Activated CD4-positive, alpha-beta T cell treated with anti-CD3 and anti-CD28 coated beads, Interleukin-2, amount 10 ng/mL, durations not matched to agents 7 days and 5 days (primary cell): ENCODE results near the gene KRTAP5-5. TPM values are rescaled to one million over a fixed set of nuclear protein-coding genes. Genes with fewer than 3 reads are reported as not detected.
A peak's percentile ranks its signal among the peaks of the same experiment; 100 is the strongest.

Source experiments
- CTCF ChIA-PET: fragments of 350-600 bp; sonication (Branson Sonifier 250); formaldehyde crosslinking; loops from one replicate; lab custom pipeline; 2021; ENCODE audit warnings: antibody characterized with exemption; lab: Charles Lee
- POLR2A ChIA-PET: fragments of 350-600 bp; sonication (Branson Sonifier 250); formaldehyde crosslinking; loops from one replicate; lab custom pipeline; 2021; ENCODE audit warnings: antibody characterized with exemption; lab: Charles Lee
- DNase-seq: peaks from one replicate; pipeline ENCODE4 v3.0.0-alpha.2; 2020
- H3K27ac Mint-ChIP-seq: one replicate; pipeline ENCODE4 v1.8.0; 2021; ENCODE audit warnings: mild to moderate bottlenecking, moderate library complexity, mixed read lengths
- H3K27me3 Mint-ChIP-seq: one replicate; pipeline ENCODE4 v1.8.0; 2021; ENCODE audit warnings: mixed read lengths
- H3K36me3 Mint-ChIP-seq: one replicate; pipeline ENCODE4 v1.8.0; 2021; ENCODE audit warnings: low read depth, mixed read lengths
- H3K4me1 Mint-ChIP-seq: one replicate; pipeline ENCODE4 v1.8.0; 2021; ENCODE audit warnings: mixed read lengths
- H3K4me3 Mint-ChIP-seq: one replicate; pipeline ENCODE4 v1.8.0; 2021; ENCODE audit warnings: mild to moderate bottlenecking, moderate library complexity, mixed read lengths
- H3K9me3 Mint-ChIP-seq: one replicate; pipeline ENCODE4 v1.8.0; 2021; ENCODE audit warnings: mixed read lengths
- total RNA-seq, 2 experiments: library from RNA; stranded (reverse); gene quantifications; one replicate each; pipeline ENCODE4 v1.2.3, GENCODE V29; 2021

The KRTAP5-5 gene
- total RNA-seq, 2 experiments from 2014 or later, result not detected

DNA sequence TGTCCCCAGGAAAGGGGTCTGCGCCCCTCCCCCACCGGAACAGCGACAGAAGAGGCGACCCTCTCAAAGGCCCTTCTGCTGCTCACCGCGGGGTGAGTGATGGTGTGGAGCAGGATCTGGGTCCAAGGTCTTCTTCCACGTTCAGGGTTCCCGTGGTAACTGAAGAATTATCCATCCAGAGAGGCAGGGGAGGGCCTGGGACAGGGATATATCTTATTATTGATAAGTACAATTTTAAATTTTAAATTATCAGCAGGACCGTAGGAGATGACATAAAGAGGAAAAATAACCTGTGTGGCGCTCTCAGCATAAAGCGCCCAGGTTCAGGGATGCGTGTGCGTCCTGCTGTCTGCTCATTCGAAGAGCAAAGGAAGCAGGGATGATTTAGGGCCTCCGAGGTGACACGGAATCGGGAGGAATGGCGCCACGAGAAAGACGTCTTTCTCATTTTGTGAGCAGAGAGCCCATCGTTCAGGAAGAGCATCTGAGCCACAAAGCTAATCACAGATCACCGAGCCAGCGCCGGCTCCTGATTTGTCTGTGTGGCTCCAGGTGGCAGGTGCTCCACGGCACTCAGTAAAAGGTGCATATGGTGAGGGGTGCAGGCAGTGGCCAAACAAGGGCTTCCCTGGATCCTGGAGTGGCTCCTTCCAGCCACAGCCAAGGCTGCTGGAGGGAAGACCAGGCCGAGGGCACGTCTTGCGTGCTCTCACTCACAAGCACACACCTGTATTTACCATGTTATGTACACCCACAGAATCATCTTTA, 19.3 kb downstream of the KRTAP5-5 start:
- no peak overlapping the region for H3K4me3 Mint-ChIP-seq
- ChIA-PET CTCF (interaction anchor here (0.7 to 1.0 kb wide), 2 partner anchors 45 to 354 kb away, joined by 3 read pairs; no protein-coding TSS in a partner anchor), POLR2A (no interaction called here)
- no peaks in the 10 kb centered on the region for H3K9me3 Mint-ChIP-seq
- H3K27ac Mint-ChIP-seq, result no peak overlapping the region
- H3K36me3 Mint-ChIP-seq, result no peaks in the 10 kb centered on the region
- peaks cover 1% of the 10 kb centered on the region for H3K27me3 Mint-ChIP-seq
- no peak for DNase-seq
- H3K4me1 Mint-ChIP-seq, result no peaks in the 10 kb centered on the region

DNA sequence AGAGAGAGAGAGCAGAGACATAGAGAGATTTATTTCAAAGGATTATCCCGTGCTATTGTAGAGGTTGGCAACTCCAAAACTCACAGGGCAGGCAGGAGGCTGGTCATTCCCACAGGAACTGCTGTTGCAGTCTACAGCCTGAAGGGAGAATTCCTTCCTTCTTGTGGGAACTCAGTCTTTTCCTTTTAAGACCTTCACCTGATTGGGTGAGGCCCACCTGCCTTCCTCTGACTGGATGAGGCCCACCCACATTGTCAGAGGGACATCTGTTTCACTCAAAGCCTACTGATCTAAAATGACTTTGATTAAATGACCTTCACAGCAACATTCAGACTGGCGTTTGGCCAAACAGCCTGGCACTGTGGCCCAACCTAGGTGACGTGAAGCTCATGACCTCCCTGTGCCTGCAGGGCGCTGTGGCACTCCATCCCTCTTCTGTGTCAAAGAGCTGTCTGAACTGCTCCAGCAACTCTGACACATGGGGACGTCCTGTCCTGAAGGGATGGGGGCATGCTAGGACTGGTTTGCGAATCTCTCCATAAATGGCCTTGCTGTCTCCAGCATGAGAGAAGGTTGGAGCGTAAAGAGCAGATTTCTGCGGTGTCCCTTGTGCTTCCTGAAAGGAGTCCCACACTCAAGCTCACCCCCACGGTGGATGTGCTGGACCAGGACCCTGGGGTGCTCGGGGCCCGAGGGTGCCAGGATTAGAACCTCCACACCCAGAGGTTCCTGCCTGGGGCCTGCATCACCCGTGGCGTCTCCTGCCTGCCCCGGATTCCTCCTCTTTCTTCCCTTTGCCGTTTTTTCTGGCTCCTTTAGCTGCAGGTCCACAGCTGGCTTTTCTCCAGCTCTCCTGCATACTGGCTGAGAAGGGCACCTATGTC, 20.7 kb downstream of the KRTAP5-5 start:
- no peak for DNase-seq
- no peaks in the 10 kb centered on the region for H3K9me3 Mint-ChIP-seq
- no peaks in the 10 kb centered on the region for H3K4me1 Mint-ChIP-seq
- ChIA-PET POLR2A (no interaction called here), CTCF (interaction anchor here (0.8 to 2.0 kb wide), 5 partner anchors 9 to 501 kb away, joined by 3 to 7 read pairs (median 5); no protein-coding TSS in a partner anchor)
- no peak overlapping the region for H3K27ac Mint-ChIP-seq
- H3K27me3 Mint-ChIP-seq, result peaks cover 3% of the 10 kb centered on the region
- H3K4me3 Mint-ChIP-seq, result no peak overlapping the region
- H3K36me3 Mint-ChIP-seq, result no peaks in the 10 kb centered on the region

DNA sequence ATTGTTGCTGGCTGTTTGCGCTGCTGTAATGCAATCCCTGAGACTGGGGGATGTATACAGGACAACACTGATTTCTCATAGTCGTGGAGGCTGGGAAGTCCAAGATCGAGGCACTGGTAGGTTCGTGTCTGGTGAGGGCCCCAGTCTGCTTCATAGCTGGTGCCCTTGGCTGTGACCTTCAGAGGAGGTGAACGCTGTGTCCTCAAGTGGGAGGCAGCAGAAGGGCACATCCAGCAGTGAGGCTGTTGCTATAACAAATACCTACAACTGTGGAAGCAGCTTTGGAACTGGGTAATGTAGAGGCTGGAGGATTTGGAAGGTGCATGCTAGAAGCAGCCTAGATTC, 21.3 kb downstream of the KRTAP5-5 start:
- Mint-ChIP-seq H3K4me3 (no peak overlapping the region), H3K36me3 (no peaks in the 10 kb centered on the region), H3K4me1 (no peaks in the 10 kb centered on the region), H3K9me3 (no peaks in the 10 kb centered on the region), H3K27me3 (peaks cover 3% of the 10 kb centered on the region), H3K27ac (no peak overlapping the region)
- CTCF ChIA-PET, result interaction anchor here (0.8 to 2.0 kb wide), 5 partner anchors 9 to 501 kb away, joined by 3 to 7 read pairs (median 5); no protein-coding TSS in a partner anchor
- POLR2A ChIA-PET, result no interaction called here
- no peak for DNase-seq

DNA sequence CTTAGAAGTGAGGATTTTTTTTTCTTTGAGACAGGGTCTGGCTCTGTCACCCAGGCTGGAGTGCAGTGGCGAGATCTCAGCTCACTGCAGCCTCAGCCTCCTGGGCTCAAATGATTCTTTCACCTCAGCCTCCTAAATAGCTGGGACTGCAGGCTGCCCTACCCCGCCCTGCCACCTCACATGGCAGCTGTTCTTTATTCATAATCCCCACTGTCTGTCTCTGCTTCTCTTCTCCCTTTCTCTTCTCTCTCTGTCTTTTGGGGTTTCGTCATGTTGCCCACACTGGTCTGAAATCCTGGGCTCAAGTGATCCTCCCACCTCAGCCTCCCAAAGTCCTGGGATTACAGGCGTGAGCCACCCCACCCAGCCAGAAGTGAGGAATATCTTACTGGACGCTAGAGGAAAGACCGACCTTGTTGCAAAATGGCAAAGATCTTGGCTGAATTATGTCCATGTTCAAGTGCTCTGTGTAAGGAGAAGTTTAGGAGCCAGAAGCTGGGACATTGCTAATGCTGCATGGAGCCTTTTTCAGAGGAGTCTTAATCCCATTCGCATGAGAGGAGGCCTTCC, 21.9 kb downstream of the KRTAP5-5 start:
- no peaks in the 10 kb centered on the region for H3K4me1 Mint-ChIP-seq
- no peaks in the 10 kb centered on the region for H3K36me3 Mint-ChIP-seq
- no peaks in the 10 kb centered on the region for H3K9me3 Mint-ChIP-seq
- H3K27ac Mint-ChIP-seq, result no peak overlapping the region
- no peak overlapping the region for H3K4me3 Mint-ChIP-seq
- H3K27me3 Mint-ChIP-seq, result peaks cover 3% of the 10 kb centered on the region
- ChIA-PET CTCF (interaction anchor here (1.0 to 2.7 kb wide), 5 partner anchors 10 to 500 kb away, joined by 3 to 14 read pairs (median 5); no protein-coding TSS in a partner anchor), POLR2A (no interaction called here)
- DNase-seq, result no peak

DNA sequence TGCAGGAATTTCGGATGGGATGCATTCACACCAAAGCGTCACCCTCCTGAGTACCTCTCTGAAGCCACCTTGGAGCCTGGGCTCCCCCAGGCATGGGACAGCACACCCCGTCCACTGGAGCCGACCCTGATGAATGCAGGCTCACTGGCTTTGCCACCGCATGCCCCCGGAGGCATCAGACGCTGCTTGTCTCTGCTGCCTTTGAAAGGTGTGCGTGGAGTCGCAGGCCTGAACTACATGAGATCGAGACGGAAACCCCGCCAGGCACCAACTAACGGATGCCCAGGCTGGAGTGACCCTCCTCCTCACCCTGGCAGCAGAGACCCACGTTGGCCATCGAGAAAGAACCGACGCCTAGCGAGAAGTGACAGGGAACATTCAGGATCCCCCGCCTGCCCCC, 22.5 kb downstream of the KRTAP5-5 start:
- H3K27ac Mint-ChIP-seq, result no peak overlapping the region
- no peak overlapping the region for H3K4me3 Mint-ChIP-seq
- H3K36me3 Mint-ChIP-seq, result no peaks in the 10 kb centered on the region
- peaks cover 3% of the 10 kb centered on the region for H3K27me3 Mint-ChIP-seq
- CTCF ChIA-PET, result interaction anchor here (0.5 to 2.7 kb wide), 20 partner anchors 12 to 505 kb away, joined by 3 to 34 read pairs (median 4); partner anchors contain the start of gene SYT8
- H3K9me3 Mint-ChIP-seq, result no peaks in the 10 kb centered on the region
- DNase-seq, result no peak
- no peaks in the 10 kb centered on the region for H3K4me1 Mint-ChIP-seq
- POLR2A ChIA-PET, result no interaction called here

DNA sequence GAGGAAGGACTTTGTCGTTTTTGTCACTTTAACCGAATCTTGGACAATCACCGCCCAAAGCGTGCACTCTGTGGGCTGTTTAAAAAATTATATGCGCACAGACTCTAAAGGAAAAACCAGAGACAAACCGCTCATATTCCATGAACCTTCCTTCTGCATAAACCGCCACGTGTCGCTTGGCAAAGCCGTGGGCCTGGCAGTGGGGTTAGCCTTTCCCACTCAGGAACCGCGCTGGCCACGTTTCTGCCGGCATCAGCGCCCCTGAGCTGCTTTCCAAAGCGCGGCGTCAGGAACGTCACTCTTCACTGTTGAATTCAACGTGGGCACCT, 22.8 kb downstream of the KRTAP5-5 start:
- no peaks in the 10 kb centered on the region for H3K9me3 Mint-ChIP-seq
- H3K27me3 Mint-ChIP-seq, result peaks cover 3% of the 10 kb centered on the region
- ChIA-PET POLR2A (no interaction called here), CTCF (interaction anchor here (0.5 to 2.7 kb wide), 19 partner anchors 12 to 505 kb away, joined by 3 to 34 read pairs (median 4); partner anchors contain the start of gene SYT8)
- no peaks in the 10 kb centered on the region for H3K4me1 Mint-ChIP-seq
- H3K36me3 Mint-ChIP-seq, result no peaks in the 10 kb centered on the region
- no peak overlapping the region for H3K27ac Mint-ChIP-seq
- no peak for DNase-seq
- H3K4me3 Mint-ChIP-seq, result no peak overlapping the region

DNA sequence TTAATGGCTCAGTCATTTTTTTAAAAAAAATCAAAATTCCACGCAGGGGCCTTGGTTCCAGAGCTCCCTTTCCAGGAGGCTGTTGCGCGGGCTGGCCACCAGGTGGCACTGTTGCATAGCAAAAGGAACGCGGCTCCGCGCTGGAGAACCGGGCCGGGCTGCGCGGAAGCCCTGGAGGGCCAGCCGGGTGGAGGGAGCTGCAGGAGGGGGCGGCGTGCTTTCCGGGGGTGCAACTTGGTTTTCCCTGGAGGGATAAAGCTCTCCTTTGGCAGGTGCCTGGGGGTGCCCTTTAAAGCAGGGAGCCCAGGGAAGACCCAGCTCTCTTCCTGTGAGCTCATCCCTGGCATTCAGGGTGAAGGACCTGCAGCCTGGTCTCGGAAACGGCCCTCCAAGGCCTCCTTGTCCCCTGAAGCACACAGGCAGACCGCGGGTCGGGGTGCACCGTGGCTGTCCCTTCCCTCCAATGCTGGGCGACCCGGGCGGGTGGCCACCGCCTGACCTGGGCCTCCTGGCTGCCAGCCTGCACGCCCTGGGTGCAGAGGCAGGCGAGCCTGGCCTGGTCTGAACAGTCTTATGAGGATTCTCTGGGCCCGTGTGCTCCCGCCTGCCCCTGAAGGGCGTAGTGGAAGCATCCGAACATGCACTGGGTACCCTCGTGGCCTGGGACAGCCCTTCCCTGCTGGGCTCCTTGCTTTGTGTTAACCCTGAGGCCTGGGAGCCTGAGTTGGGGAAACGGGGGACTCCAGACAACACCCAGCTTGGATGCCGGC, 23.4 kb downstream of the KRTAP5-5 start:
- Mint-ChIP-seq H3K27me3 (peaks cover 3% of the 10 kb centered on the region), H3K4me3 (no peak overlapping the region), H3K36me3 (no peaks in the 10 kb centered on the region), H3K9me3 (no peaks in the 10 kb centered on the region), H3K4me1 (no peaks in the 10 kb centered on the region), H3K27ac (no peak overlapping the region)
- ChIA-PET CTCF (interaction anchor here (0.5 to 2.7 kb wide), 21 partner anchors 13 to 504 kb away, joined by 3 to 34 read pairs (median 4); partner anchors contain the start of gene SYT8), POLR2A (interaction anchor here (0.7 kb wide), 1 partner anchor 119 kb away, joined by 3 read pairs; no protein-coding TSS in a partner anchor)
- peak; percentile 77 for DNase-seq

DNA sequence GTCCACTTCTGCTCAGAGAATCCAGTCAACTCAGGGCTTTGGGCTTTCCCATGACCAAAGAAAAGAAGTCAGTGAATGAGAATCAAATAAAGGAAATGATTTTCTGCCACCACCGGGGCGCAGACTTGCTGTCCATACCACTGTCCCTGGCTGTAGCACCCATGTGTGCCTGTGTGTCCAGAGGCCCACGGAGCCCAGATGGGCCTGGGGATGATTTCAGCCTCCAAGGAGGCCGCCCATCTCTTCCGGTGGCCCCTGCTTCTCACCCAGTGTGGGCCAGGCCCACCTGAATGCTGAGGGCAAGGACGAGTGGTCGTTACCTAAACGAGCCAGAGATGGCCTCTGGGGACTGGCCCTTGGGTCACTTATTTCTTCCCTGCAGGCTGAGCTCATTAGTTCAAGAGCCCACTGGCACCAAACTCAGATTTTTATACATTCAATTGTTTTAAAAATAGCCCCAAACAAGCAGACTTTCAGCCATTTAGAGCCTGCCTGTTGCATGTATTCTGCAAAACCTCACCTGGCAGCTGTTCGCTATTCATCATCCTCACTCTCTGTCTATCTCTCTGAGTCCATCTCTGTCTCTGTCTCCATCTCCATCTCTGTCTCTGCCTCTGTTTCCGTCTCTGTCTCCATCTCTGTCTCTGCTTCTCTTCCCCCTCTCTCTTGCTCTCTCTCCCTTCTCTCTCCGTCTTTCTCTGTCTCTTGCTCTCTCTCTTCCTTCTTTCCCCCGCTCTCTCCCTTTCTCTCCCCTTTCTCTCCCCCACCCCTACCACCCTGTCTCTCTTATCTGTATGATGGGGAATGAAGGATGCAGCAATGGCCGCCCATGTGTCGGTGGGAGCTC, 24.2 kb downstream of the KRTAP5-5 start:
- Mint-ChIP-seq H3K36me3 (no peaks in the 10 kb centered on the region), H3K4me1 (peaks cover 2% of the 10 kb centered on the region), H3K4me3 (no peak overlapping the region), H3K27me3 (peaks cover 5% of the 10 kb centered on the region), H3K9me3 (no peaks in the 10 kb centered on the region), H3K27ac (no peak overlapping the region)
- ChIA-PET POLR2A (no interaction called here), CTCF (interaction anchor here (0.6 to 2.7 kb wide), 15 partner anchors 13 to 497 kb away, joined by 3 to 34 read pairs (median 4); partner anchors contain the start of gene SYT8)
- no peak for DNase-seq

DNA sequence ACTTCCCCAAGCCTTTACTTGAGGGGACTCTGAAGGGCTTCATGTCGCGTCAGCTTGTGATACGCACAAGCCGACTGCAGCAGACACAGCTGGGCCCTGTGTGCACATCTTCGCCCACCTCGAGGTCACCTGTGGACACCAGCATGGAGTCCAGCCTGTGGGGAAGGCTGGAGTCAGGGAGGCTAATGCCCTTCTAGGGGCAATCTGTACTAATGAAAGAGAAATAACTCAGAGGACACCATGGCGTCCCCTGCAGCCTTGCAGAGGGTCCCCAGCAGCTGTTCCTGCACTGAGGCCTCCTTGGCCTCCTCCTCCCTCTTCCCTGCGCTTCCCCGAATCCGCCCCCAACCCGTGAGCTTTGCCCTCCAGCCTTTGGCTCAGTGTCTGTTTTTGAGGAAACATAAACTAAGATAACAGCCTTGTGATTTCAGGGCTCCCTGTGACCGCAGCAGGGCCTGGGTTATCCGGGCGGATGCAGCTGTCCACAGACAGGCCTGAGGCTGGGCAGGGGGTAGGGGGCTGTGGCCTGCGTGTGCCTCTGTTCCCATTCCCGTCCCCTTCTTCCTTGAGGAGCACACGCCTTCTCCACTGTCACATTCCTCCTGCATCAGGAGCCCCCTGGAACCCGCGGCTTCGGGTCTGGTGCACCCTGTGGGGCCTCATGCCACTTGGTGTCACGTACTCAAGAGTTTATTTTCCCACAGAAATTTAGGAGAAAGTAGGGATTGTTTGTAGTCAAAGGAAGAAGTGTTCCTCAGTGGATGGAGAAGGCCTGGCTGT, 25.0 kb downstream of the KRTAP5-5 start:
- Mint-ChIP-seq H3K36me3 (no peaks in the 10 kb centered on the region), H3K27ac (no peak overlapping the region), H3K9me3 (no peaks in the 10 kb centered on the region), H3K4me1 (peaks cover 7% of the 10 kb centered on the region), H3K27me3 (peaks cover 7% of the 10 kb centered on the region), H3K4me3 (no peak overlapping the region)
- no peak for DNase-seq
- ChIA-PET POLR2A (no interaction called here), CTCF (interaction anchor here (0.6 to 1.5 kb wide), 2 partner anchors 39 to 56 kb away, joined by 3 to 4 read pairs; no protein-coding TSS in a partner anchor)

DNA sequence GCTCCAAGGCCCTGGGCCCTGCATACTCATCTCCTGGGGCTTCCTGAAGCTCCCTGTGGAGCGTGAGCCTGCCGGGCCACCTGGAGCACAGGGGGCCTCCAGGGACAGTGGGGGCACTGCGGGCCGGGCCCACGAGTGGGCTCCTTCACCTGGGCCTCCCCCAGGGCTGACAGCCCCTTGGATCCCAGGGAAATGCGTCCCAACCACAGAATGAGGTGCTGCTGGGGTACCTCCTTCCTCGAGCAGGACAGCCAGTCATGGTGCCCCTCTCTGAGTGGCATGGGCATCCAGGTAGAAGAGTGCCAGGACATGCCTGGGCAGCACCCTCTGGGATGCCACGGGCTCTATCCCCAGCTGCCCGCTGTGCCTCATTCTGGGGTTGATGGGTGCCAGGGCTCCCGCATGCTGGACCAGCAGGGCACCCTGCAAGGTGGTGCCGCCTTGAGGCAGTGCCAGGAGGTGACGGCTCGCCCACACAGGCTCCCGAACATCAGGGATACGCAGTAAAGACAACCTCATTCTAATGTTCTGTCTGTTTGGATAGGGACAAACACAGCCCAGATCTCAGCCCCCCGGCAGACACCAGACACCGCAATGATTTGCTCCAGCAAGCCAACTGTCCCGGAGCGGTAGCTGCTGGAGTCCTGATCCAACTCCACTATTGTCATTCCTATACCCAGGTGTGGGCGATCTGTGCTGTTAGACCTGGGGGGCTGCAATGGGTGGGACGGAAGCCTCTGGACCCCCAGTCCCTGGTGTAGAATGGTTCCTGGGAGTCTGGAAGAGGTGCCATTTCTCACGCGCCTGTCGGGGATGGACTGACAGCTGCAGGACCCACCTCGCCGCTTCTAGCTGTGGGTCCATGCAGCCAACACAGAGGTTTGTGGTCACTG, 25.8 kb downstream of the KRTAP5-5 start:
- Mint-ChIP-seq H3K36me3 (no peaks in the 10 kb centered on the region), H3K4me1 (peaks cover 15% of the 10 kb centered on the region), H3K27me3 (peaks cover 15% of the 10 kb centered on the region), H3K9me3 (no peaks in the 10 kb centered on the region), H3K27ac (no peak overlapping the region), H3K4me3 (no peak overlapping the region)
- ChIA-PET CTCF (interaction anchor here (1.5 kb wide), 1 partner anchor 38 kb away, joined by 4 read pairs; no protein-coding TSS in a partner anchor), POLR2A (no interaction called here)
- DNase-seq, result no peak
